Activated T-helper 1 cell treated with Interleukin-2 at 50 U/mL for 16 hours (primary cell): ENCODE results near the gene SLC25A46.
"Not testable (repeated sequence)": the region's sequence is repeated elsewhere in the genome, so short reads cannot be mapped to it uniquely, and the experiment has no call there.

Source experiments
- DNase-seq: peaks from one replicate; pipeline ENCODE4 v3.0.0-alpha.2; 2020; ENCODE audit warnings: low read depth

SLC25A46 gene

DNA sequence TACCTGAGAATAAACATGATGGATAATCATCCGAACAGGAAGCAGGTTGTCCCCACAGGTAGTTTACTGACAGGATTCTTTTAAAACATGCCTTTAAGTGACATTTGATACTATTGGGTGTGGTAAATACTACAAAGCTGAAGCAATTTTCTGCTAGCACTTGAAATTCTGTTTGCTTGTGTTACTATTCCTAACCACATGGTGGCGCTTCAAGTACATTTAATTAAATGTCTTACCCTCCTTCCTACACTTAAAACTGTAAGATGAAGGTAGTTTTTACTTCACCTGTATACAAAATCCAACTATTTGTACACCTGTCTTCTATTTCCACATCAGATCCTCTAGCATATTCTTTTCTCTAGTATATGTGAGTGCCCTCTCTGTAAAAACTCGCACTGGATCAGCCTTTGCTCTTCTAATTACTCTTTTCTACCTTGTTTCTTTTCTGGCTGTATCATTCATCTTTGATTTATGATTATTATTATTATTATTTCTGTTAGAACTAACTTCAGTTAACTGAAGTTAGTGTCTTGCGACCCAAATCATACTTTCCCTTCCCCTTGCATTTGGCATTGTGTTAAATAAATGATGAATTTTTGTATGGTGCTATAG lies 18.4 kb downstream of the SLC25A46 start:
- no peak for DNase-seq

DNA sequence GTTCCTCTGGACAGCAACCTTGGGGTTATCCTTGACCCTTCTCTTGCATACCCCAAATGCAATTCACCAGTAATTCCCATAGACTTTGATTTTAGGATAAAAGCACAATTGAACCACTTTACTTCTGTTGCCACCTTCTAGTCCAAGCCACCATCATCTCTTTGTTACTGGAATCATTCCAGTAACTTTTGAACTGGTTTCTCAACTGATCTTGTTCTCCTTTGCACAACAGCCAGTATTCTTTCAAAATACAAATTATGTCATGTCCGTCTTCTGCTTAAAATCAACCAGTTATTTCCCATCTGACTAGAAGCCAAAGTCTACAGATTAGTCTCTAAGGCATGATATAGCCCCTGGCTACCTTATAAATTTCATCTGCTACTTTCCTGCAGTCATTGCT lies 21.4 kb downstream of the SLC25A46 start:
- DNase-seq, result no peak

DNA sequence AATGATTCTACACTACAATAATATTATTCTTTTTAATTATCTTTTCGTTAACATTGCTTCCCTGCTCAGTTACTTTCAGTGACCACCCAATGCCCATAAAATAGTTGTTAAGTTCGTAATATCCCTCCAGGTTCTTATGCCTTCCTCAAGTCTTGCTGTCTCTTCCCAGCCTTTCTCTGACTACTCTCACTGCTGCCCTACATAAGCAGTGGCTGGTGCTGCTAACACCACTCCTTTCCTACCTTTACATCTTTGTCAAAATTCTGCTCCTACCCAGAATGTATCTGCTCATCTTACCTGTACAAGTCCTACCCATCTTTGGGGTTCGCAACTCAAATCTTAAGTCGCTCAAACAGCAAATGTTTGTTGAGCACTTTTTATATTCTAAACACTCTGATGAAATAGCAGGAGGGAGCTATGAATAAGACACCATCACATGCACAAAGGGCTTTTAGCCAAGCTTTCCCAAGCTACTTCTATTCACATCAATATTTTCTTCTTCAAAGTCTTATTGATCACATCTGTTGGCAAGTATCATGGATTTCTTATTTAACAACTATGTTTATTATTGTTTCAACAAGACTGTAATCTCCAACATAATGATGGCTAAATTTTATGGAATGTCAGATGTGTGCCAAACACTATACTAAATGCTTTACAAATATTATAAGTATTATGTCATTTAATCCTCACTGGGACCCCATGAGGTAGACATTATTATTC lies 29.5 kb downstream of the SLC25A46 start:
- DNase-seq, result no peak

DNA sequence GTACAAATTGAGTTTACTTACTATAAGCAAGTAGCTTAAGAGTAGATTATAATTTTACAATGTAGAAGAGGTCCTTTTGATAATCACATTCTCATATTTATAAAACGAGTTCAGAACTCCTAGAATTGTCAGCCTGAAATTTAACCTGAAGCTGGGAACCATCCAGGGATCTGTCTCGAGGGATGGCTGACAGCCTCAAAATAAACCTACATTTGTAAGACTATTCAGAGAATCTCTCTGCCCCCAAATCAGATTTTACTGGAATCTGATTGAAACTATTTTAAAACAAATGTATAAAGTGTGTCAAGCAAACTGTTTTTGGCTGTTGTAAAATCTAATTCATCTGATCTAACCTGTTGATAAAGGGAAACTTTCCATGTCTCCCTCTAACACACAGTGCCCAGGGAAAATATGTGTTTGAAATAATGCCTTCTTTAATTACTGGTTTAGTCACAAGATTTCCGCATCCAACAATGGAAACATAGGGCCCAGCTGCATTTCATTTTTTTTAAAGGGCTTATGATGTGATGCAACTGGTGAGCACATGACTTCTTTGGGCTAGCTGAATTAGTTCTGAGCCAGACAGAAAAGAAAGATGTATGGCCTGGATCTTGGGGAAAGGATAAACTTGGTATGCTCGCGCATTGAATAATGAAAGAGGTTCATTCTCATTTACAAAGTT lies 30.3 kb downstream of the SLC25A46 start:
- DNase-seq, result no peak

DNA sequence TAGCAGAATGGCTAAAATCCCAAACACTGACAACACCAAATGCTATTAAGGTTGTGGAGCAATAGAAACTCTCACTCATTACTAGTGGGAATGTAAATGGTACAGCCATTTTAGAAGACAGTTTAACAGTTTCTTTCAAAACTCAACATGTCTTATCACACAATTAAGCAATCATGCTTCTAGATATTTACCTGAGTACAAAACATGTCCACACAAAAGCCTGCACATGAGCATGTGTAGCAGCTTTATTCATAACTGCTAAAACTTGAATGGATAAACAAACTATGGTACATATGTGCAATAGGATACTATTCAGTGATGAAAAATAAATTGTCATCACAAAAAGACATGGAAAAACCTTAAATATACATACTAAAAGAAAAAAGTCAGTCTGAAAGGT lies 31.5 kb downstream of the SLC25A46 start:
- DNase-seq, result no peak

DNA sequence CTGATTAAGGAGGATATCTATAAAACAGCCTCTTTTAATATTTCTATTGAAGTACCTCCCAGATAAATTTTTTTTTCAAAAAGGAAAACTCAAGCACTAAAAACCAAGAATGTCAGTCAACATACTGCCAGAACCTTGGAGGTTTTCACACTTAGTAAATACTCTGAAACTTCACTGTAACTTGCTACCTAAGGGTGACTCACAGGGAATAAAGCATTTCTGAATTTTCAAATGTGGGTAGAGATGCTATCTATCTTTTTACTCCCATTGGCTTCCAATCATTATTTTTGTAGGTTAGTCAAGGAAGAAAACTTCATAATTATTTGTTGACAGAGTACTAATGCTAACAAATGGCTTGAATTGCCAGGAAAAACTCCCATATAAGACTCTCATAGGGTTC lies 46.1 kb downstream of the SLC25A46 start:
- DNase-seq, result no peak

DNA sequence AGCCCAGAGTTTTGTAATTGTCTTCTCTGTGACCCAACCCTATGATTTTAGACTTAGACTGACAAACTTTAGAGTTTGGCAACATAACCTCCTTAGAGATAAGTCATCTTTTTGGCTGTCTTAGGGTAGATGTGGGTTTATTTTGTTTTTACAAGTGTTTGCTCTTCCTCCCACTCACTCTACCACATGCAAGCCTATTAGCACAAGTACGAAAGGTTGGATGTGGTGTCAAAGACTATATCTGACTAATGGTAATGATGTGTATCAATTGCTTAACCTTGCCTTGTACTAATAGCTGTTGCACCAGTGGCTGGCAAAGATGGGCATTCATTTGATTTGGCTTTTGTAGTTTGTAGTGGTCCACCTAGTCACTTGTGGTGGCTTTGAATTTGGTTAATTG lies 46.5 kb downstream of the SLC25A46 start:
- DNase-seq, result no peak

DNA sequence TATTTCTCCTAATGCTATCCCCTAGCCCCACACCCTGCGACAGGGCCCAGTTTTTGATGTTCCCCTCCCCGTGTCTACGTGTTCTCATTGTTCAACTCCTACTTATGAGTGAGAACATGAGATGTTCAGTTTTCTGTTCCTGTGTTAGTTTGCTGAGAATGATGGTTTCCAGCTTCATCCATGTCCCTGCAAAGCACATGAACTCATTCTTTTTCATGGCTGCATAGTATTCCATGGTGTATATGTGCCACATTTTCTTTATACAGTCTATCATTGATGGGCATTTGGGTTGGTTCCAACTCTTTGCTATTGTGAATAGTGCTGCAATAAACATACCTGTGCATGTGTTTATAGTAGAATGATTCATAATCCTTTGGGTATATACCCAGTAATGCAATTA lies 49.2 kb downstream of the SLC25A46 start:
- not testable (repeated sequence) for DNase-seq

DNA sequence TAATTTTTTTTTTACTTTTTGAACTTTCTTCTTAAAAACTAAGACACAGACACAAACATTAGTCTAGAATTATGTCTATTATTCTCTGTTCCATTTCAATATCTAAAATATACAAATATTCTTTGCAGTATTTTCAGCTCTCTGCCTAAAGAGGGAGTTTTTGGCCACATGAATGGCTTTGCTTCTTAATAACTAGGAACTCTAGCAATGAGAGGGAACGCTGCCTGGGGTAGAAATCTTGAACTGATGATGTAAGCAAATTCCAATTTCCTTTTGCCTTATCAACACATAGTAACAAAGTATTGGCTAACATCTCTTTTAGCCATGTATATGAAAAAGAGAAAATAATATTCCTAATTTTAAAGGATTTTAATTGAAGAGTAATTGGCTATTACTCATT lies 51.9 kb downstream of the SLC25A46 start:
- no peak for DNase-seq

DNA sequence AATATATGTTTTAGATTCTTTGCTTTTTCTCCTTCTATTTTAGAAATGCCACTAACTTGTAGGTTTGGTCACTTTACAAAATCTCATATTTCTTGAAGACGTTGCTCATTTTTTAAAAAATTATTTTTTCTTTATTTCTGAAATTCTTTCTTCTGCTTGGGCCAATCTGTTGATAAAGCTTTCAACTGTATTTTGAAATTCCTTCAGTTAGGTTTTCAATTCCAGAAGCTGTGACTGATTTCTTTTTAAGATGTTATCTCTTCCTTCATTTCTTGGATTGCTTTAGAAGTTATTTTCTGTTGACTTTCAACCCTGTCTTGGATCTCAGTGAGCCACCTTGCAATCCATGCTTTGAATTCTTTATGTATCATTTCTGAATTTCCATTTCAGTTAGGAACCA lies 64.2 kb downstream of the SLC25A46 start:
- no peak for DNase-seq

DNA sequence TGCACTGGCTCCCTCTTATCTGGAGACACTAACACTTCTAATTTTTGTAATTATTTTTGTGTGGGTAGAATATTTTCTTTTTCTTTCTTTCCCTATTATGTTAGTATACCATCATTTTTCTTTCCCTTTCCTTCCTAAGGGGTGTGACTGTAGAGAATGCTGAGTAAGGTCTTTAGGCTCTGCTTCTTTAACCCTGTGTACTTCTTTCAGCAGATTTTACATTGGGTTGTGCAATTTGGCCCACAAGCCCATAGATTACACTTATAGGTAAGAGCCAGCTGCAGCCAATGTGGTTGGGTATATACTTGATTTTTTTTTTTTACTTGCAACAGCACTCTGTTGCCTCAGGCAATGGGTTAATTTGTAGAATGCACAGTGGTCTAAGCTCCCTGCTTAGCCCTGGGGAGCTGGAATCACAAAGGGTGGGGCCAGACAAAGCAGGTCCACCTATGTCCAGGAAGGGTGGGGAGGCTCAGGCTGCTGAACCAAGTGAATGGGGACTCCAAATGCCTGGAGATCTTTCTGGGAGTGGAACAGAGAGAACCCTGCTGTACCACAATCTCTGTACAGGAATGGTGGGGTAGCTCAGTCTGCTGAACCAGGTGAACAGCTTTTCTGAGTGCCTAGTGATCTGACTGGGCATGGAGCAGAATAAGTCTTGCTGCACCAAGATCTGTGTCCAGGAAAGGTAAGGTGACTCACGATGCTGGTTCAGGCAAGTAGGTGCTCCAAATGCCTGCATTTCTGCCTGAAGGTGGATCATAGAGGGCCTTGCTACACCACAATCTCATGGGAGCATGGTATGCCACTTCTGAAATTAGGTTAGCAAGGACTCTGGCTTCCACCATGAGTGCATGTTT lies 64.9 kb downstream of the SLC25A46 start:
- no peak for DNase-seq

DNA sequence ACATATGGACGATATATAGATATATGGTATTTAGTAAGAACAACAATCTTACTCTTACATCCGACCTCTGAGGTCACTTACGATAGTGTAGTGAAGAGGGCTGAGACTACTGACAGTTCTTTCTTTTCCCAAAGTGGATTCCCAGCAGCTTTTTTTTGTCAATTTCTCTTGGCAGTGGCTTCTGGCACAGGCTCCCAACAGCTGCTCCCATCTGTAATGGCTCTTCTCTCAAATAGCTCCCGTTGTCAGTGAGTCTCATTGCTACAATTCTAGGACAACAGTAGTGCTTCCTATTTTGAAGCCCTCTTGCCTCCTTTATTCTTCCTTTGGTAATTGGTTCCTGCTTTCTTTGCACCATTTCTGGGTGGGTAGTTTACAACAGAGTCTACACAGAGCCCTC lies 68.4 kb downstream of the SLC25A46 start:
- DNase-seq, result no peak

DNA sequence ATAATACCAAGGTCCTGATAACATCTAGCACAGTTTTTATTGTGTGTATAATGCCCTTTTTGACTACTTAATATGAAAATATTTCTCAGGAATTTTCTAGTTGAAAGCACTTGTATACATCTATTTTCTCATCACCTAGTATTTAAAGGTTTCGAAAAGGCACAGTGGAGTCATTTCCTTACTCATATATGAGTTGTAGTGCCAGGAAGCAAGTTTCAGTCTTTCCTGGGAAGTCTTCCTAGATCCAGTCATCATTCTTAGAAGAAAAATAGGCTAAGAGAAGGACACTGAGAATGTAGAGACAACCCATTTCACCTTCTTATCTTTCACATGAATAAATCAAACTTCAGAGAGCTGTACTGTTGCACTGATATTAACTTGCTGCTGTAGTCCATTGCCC lies 70.2 kb downstream of the SLC25A46 start:
- no peak for DNase-seq
